ENCODE data around the gene SEMA5A. TPM values are rescaled to one million over a fixed set of nuclear protein-coding genes. Genes with fewer than 3 reads are reported as not detected.

SEMA5A gene
- total RNA-seq, 4 donors from 2014 or later, result 0.46 to 3.2 (median 1.7) TPM

DNA sequence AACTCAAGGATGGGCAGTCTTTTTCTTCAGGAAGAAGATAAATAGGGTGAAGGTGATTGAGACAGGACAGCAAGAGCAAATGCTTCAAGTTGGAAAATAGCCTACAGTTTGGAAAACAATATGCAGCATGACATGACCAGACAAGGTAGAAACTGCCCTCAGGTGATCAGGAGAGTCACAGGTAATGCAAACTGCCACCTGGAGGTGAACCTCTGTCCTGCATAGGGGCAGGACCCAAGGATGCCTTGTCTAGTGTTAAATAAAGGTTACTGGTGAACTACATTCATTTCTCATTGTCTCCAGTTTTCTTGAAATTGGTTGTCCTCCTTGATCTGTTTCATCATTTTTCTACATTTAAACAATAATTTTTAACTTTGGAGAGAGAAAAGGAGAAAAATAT is 232.1 kb downstream of the SEMA5A start:
- intact Hi-C loops (cut with DNase I; ENCODE audit: low total_unique reads), result no loop called here
- no peak for DNase-seq
- H3K36me3 ChIP-seq, result no peaks in the 10 kb centered on the region
- H3K27me3 ChIP-seq, result no peaks in the 10 kb centered on the region
- H3K27ac ChIP-seq, result no peak overlapping the region
- no peaks in the 10 kb centered on the region for H3K9me3 ChIP-seq
- no peak overlapping the region for H3K4me3 ChIP-seq
- in situ Hi-C loops (cut with MboI; ENCODE audit: low sequenced_read_pairs in 4 of 4), result no loop called here
- no peaks in the 10 kb centered on the region for H3K4me1 ChIP-seq
- no peak for TF ChIP-seq POLR2A (IDR thresholded peaks at IDR 0.05)
- TF ChIP-seq, protein P1, sequence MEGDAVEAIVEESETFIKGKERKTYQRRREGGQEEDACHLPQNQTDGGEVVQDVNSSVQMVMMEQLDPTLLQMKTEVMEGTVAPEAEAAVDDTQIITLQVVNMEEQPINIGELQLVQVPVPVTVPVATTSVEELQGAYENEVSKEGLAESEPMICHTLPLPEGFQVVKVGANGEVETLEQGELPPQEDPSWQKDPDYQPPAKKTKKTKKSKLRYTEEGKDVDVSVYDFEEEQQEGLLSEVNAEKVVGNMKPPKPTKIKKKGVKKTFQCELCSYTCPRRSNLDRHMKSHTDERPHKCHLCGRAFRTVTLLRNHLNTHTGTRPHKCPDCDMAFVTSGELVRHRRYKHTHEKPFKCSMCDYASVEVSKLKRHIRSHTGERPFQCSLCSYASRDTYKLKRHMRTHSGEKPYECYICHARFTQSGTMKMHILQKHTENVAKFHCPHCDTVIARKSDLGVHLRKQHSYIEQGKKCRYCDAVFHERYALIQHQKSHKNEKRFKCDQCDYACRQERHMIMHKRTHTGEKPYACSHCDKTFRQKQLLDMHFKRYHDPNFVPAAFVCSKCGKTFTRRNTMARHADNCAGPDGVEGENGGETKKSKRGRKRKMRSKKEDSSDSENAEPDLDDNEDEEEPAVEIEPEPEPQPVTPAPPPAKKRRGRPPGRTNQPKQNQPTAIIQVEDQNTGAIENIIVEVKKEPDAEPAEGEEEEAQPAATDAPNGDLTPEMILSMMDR (IDR thresholded peaks at IDR 0.05 in 4 of 5, conservative IDR thresholded peaks at IDR 0.05 in 1 of 5), result no peak
- ATAC-seq, result no peak

- Histone ChIP-seq H3K4me1 (no peaks in the 10 kb centered on the region), H3K9me3 (no peaks in the 10 kb centered on the region), H3K27ac (no peak overlapping the region), H3K4me3 (no peak overlapping the region), H3K36me3 (no peaks in the 10 kb centered on the region), H3K27me3 (no peaks in the 10 kb centered on the region)
- DNase-seq (no peak), ATAC-seq (no peak)
- intact Hi-C loops (cut with DNase I; ENCODE audit: low total_unique reads) (no loop called here), in situ Hi-C loops (cut with MboI; ENCODE audit: low sequenced_read_pairs in 4 of 4) (no loop called here)
- TF ChIP-seq, protein P1 (IDR thresholded peaks at IDR 0.05 in 4 of 5, conservative IDR thresholded peaks at IDR 0.05 in 1 of 5), result no peak
- no peak for TF ChIP-seq POLR2A (IDR thresholded peaks at IDR 0.05)
These were observed 238.7 kb downstream of the SEMA5A start for GRCh38 chr5:9307150-9307549.

GRCh38 chr5:9302218-9302617 is 243.7 kb downstream of the SEMA5A start:
- no peaks in the 10 kb centered on the region for H3K27me3 ChIP-seq
- in situ Hi-C loops (cut with MboI; ENCODE audit: low sequenced_read_pairs in 4 of 4) (no loop called here), intact Hi-C loops (cut with DNase I; ENCODE audit: low total_unique reads) (no loop called here)
- TF ChIP-seq POLR2A (IDR thresholded peaks at IDR 0.05), result no peak
- TF ChIP-seq, protein P1 (IDR thresholded peaks at IDR 0.05 in 4 of 5, conservative IDR thresholded peaks at IDR 0.05 in 1 of 5), result no peak
- no peaks in the 10 kb centered on the region for H3K36me3 ChIP-seq
- no peak for ATAC-seq
- H3K9me3 ChIP-seq, result no peaks in the 10 kb centered on the region
- no peaks in the 10 kb centered on the region for H3K4me1 ChIP-seq
- DNase-seq, result no peak
- no peak overlapping the region for H3K27ac ChIP-seq
- H3K4me3 ChIP-seq, result no peak overlapping the region

DNA sequence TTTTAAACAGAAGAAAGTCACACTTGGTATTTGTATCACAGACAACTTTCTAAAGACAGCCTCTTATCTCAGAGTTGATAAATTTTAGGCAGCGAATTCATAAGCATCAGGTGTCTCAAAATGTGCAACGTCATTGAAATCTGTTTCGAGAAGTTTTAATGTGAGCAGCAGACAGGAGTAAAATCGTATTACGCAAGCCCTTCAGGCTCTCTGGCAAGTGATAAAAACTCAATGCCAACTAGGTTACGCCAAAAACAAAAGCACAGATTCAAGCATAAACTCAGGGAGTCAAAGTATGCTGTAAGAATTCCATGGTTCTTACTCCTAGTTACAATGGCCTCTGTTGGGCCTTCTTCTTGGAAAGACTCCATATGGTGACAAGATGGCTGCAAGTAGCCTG is 244.7 kb downstream of the SEMA5A start:
- Histone ChIP-seq H3K9me3 (no peaks in the 10 kb centered on the region), H3K27ac (no peak overlapping the region), H3K4me1 (no peaks in the 10 kb centered on the region), H3K27me3 (no peaks in the 10 kb centered on the region), H3K4me3 (no peak overlapping the region), H3K36me3 (no peaks in the 10 kb centered on the region)
- no peak for TF ChIP-seq POLR2A (IDR thresholded peaks at IDR 0.05)
- TF ChIP-seq, protein P1 (IDR thresholded peaks at IDR 0.05 in 4 of 5, conservative IDR thresholded peaks at IDR 0.05 in 1 of 5), result no peak
- no peak for ATAC-seq
- in situ Hi-C loops (cut with MboI; ENCODE audit: low sequenced_read_pairs in 4 of 4), result no loop called here
- intact Hi-C loops (cut with DNase I; ENCODE audit: low total_unique reads), result no loop called here
- DNase-seq, result no peak

DNA sequence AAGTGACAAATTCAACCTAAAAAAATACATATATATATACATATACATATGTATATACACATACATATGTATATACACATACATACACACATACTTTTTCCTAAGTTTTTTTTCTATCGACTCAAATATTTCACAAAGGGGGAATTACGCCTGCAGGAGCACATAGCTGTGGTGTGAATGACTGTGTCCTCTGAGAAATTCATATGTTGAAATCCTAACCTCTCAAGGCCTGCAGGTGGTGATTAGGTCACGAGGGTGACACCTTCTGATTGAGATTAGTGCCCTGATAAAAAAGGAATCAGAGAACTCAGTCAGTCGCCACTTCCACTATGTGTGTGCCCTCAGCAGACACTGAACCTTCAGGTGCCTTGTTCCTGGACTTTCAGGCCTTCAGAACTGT is 248.7 kb downstream of the SEMA5A start:
- DNase-seq, result no peak
- no peak for ATAC-seq
- Histone ChIP-seq H3K27ac (no peak overlapping the region), H3K27me3 (no peaks in the 10 kb centered on the region), H3K9me3 (no peaks in the 10 kb centered on the region), H3K4me3 (no peak overlapping the region), H3K36me3 (no peaks in the 10 kb centered on the region), H3K4me1 (no peaks in the 10 kb centered on the region)
- TF ChIP-seq, protein P1 (IDR thresholded peaks at IDR 0.05 in 4 of 5, conservative IDR thresholded peaks at IDR 0.05 in 1 of 5), result no peak
- no peak for TF ChIP-seq POLR2A (IDR thresholded peaks at IDR 0.05)
- intact Hi-C loops (cut with DNase I; ENCODE audit: low total_unique reads), result no loop called here
- in situ Hi-C loops (cut with MboI; ENCODE audit: low sequenced_read_pairs in 4 of 4), result no loop called here

All from gastrocnemius medialis (tissue), 4 donors.